CD8-positive, alpha-beta memory T cell (primary cell): ENCODE results near the gene PIK3CD. TPM values are rescaled to one million over a fixed set of nuclear protein-coding genes. Genes with fewer than 3 reads are reported as not detected.
A peak's percentile ranks its signal among the peaks of the same experiment; 100 is the strongest.

ENCODE experiments used
- CTCF ChIA-PET: fragments of 350-600 bp; sonication (Branson Sonifier 250); formaldehyde crosslinking; loops from one replicate; lab custom pipeline; 2021; ENCODE audit warnings: antibody characterized with exemption; lab: Charles Lee
- POLR2A ChIA-PET: fragments of 350-600 bp; sonication (Branson Sonifier 250); formaldehyde crosslinking; loops from one replicate; lab custom pipeline; 2021; ENCODE audit warnings: antibody characterized with exemption; lab: Charles Lee
- DNase-seq, 5 donors: peaks; one replicate each; pipeline versions ENCODE4 v3.0.0 to v3.0.0-alpha.2; 2020 to 2022; ENCODE audit warnings: mixed read lengths in 1 of 5
- H3K27ac ChIP-seq: one replicate; pipeline ENCODE4 v1.7.0; 2013; ENCODE audit warnings: low read depth, mild to moderate bottlenecking, low read length, moderate library complexity
- H3K27me3 ChIP-seq: 2 replicates; pipeline ENCODE4 v1.7.0; 2013; ENCODE audit warnings: low read length, mild to moderate bottlenecking; ENCODE audit not compliant: insufficient read depth, poor library complexity, severe bottlenecking
- H3K36me3 ChIP-seq: 2 replicates; pipeline ENCODE4 v1.7.0; 2013; ENCODE audit warnings: mild to moderate bottlenecking, low read length, moderate library complexity; ENCODE audit not compliant: insufficient read depth
- H3K4me1 ChIP-seq: 2 replicates; pipeline ENCODE4 v1.7.0; 2013; ENCODE audit warnings: mild to moderate bottlenecking, low read length, moderate library complexity; ENCODE audit not compliant: insufficient read depth
- H3K4me3 ChIP-seq: 2 replicates; pipeline ENCODE4 v1.7.0; 2013; ENCODE audit warnings: mild to moderate bottlenecking, low read length
- H3K9me3 ChIP-seq: 2 replicates; pipeline ENCODE4 v1.7.0; 2013; ENCODE audit warnings: mild to moderate bottlenecking, low read length
- H3K27ac Mint-ChIP-seq, 8 donors: one replicate each; pipeline ENCODE4 v1.8.0; 2020 to 2021; ENCODE audit warnings: mixed read lengths in 8 of 8, mild to moderate bottlenecking in 6 of 8, inconsistent platforms in 3 of 8, moderate library complexity in 3 of 8
- H3K27me3 Mint-ChIP-seq, 2 donors: one replicate each; pipeline ENCODE4 v1.8.0; 2020 to 2021; ENCODE audit warnings: mixed read lengths in 2 of 2, mild to moderate bottlenecking in 1 of 2, moderate library complexity in 1 of 2
- H3K36me3 Mint-ChIP-seq, 3 donors: one replicate each; pipeline ENCODE4 v1.8.0; 2020 to 2021; ENCODE audit warnings: mixed read lengths in 3 of 3, inconsistent platforms in 1 of 3, mild to moderate bottlenecking in 1 of 3
- H3K4me1 Mint-ChIP-seq, 3 donors: one replicate each; pipeline ENCODE4 v1.8.0; 2020 to 2021; ENCODE audit warnings: mixed read lengths in 3 of 3, inconsistent platforms in 1 of 3, mild to moderate bottlenecking in 1 of 3
- H3K4me3 Mint-ChIP-seq, 7 donors: one replicate each; pipeline ENCODE4 v1.8.0; 2020 to 2021; ENCODE audit warnings: mixed read lengths in 7 of 7, mild to moderate bottlenecking in 6 of 7, moderate library complexity in 4 of 7, inconsistent platforms in 2 of 7
- H3K9me3 Mint-ChIP-seq, 5 donors: one replicate each; pipeline ENCODE4 v1.8.0; 2020 to 2022; ENCODE audit warnings: mixed read lengths in 5 of 5, mild to moderate bottlenecking in 3 of 5, moderate library complexity in 2 of 5, inconsistent platforms in 1 of 5
- polyA plus RNA-seq: library from polyadenylated mRNA; unstranded; fragments of 300-500 nt; fragmentation: Illumina TruSeq; gene quantifications from one replicate; pipeline ENCODE4 v1.2.3, GENCODE V29; 2021
- total RNA-seq, 2 experiments: library from RNA; stranded (reverse); gene quantifications; one replicate each; pipeline ENCODE4 v1.2.3, GENCODE V29; 2021

Gene PIK3CD
- total and polyA plus RNA-seq, 3 experiments from 2014 or later = 109 to 165 (median 157) TPM

GRCh38 chr1:9715536-9716226 is 64.2 kb downstream of the PIK3CD start:
- CTCF ChIA-PET = interaction anchor here (0.7 to 20.4 kb wide), 10 partner anchors 9 to 100 kb away, joined by 3 to 280 read pairs (median 14); partner anchors contain the start of gene PIK3CD
- peak; percentile 51 to 86 (median 73) for DNase-seq
- H3K36me3 ChIP-seq = peaks cover 33% of the 10 kb centered on the region
- Mint-ChIP-seq H3K4me3 (peak overlapping the region; percentile 90 to 98 (median 95)), H3K27ac (peak overlapping the region; percentile 88 to 98 (median 92)), H3K27me3 (peaks cover 0 to 3% of the 10 kb centered on the region in 2 donors), H3K9me3 (no peaks in the 10 kb centered on the region), H3K4me1 (peaks cover 33 to 79% (median 44%) of the 10 kb centered on the region in 3 donors), H3K36me3 (peaks cover 3 to 75% (median 17%) of the 10 kb centered on the region in 3 donors)
- peaks cover 82% of the 10 kb centered on the region for H3K4me1 ChIP-seq
- H3K9me3 ChIP-seq = no peaks in the 10 kb centered on the region
- H3K27me3 ChIP-seq = no peaks in the 10 kb centered on the region
- H3K4me3 ChIP-seq = peak overlapping the region; percentile 89
- POLR2A ChIA-PET = interaction anchor here (0.9 to 5.5 kb wide), 14 partner anchors 9 to 89 kb away, joined by 3 to 98 read pairs (median 5); partner anchors contain the start of gene PIK3CD
- H3K27ac ChIP-seq = peak overlapping the region; percentile 81

DNA sequence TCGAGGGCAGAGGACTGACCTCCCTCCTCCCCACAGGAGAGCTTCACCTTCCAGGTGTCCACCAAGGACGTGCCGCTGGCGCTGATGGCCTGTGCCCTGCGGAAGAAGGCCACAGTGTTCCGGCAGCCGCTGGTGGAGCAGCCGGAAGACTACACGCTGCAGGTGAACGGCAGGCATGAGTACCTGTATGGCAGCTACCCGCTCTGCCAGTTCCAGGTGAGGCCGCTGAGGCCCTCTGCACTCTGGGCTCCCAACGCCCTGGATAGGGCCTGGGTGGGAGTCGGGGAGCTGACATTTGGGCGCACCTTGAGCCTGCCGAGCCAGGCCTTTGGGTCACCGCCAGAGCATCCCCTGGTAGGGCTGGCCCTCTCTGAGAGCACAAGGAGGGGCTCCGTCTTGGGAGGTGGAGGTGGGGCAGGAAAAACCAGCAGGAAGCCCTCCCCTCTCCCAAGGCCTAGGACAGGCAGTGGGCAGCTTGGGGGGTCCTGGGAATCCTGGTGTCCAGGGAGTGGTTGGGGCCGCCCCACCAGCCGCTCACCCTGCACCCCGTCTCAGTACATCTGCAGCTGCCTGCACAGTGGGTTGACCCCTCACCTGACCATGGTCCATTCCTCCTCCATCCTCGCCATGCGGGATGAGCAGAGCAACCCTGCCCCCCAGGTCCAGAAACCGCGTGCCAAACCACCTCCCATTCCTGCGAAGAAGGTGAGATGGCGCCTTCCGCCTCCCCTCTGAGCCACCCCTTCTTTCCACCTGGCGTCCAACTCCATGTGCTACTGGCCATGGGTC is 65.1 kb downstream of the PIK3CD start:
- Mint-ChIP-seq H3K4me3 (peak overlapping the region; percentile 90 to 98 (median 95)), H3K36me3 (peaks cover 3 to 75% (median 13%) of the 10 kb centered on the region in 3 donors), H3K27ac (peak overlapping the region; percentile 78 to 98 (median 94)), H3K4me1 (peaks cover 33 to 78% (median 43%) of the 10 kb centered on the region in 3 donors), H3K27me3 (peaks cover 0 to 3% of the 10 kb centered on the region in 2 donors), H3K9me3 (no peaks in the 10 kb centered on the region)
- Histone ChIP-seq H3K27ac (peak overlapping the region; percentile 81), H3K4me3 (peak overlapping the region; percentile 89), H3K9me3 (no peaks in the 10 kb centered on the region), H3K36me3 (peaks cover 35% of the 10 kb centered on the region), H3K4me1 (peaks cover 88% of the 10 kb centered on the region), H3K27me3 (no peaks in the 10 kb centered on the region)
- CTCF ChIA-PET = interaction anchor here (0.7 to 20.4 kb wide), 15 partner anchors 9 to 127 kb away, joined by 3 to 280 read pairs (median 4); partner anchors contain the start of gene PIK3CD
- POLR2A ChIA-PET = interaction anchor here (0.5 to 5.5 kb wide), 19 partner anchors 8 to 90 kb away, joined by 3 to 98 read pairs (median 5); partner anchors contain the start of gene PIK3CD
- peak in 2 of 5 donors; percentile 52 to 57 for DNase-seq

GRCh38 chr1:9717193-9718005 is 65.9 kb downstream of the PIK3CD start:
- Histone ChIP-seq H3K4me1 (peaks cover 92% of the 10 kb centered on the region), H3K27ac (peak overlapping the region; percentile 81), H3K27me3 (no peaks in the 10 kb centered on the region), H3K4me3 (peak overlapping the region; percentile 89), H3K36me3 (peaks cover 41% of the 10 kb centered on the region), H3K9me3 (no peaks in the 10 kb centered on the region)
- DNase-seq = peak; percentile 80 to 95 (median 91)
- Mint-ChIP-seq H3K4me3 (peak overlapping the region; percentile 90 to 98 (median 95)), H3K27ac (peak overlapping the region; percentile 88 to 98 (median 94)), H3K36me3 (peaks cover 3 to 78% (median 13%) of the 10 kb centered on the region in 3 donors), H3K9me3 (no peaks in the 10 kb centered on the region), H3K4me1 (peaks cover 37 to 79% (median 43%) of the 10 kb centered on the region in 3 donors), H3K27me3 (peaks cover 0 to 3% of the 10 kb centered on the region in 2 donors)
- CTCF ChIA-PET = interaction anchor here (0.9 to 20.4 kb wide), 11 partner anchors 8 to 128 kb away, joined by 3 to 280 read pairs (median 4); partner anchors contain the start of gene PIK3CD
- POLR2A ChIA-PET = interaction anchor here (0.6 to 5.5 kb wide), 11 partner anchors 9 to 91 kb away, joined by 3 to 98 read pairs (median 5); partner anchors contain the start of gene PIK3CD

DNA sequence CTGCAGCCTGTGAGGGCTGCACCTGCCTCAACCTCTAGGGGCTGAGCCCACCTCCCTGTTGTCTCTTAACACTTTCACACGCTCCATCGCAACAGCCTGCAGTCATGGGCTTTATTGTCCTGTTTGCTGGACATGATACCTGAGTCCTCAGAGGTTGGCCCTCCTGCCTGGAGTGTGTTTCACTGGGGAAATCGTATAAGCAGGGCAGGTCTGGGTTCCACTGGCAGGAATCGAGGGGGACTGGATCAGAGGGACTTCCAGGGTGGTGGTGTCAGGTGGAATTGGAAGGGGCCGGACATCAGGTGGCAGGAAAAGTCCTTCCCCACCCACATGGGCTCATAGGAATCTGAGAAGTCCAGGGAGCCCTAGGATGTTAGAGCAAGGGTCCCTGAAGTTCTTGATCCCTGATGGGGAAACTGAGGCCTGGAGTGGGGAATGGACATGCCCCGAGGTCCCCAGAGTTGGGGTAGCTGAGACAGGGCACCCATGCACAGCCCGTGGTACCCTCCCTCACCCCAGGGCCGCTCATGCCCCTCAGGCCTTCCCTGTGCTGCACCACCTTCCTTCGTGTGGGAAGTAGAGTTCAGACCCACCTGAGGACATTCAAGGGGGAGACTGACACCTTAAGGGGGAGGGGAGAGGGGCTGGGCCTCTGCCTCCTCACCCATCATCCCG is 66.6 kb downstream of the PIK3CD start:
- Mint-ChIP-seq H3K4me3 (peak overlapping the region; percentile 90 to 98 (median 95)), H3K36me3 (peaks cover 3 to 79% (median 13%) of the 10 kb centered on the region in 3 donors), H3K27ac (peak overlapping the region; percentile 79 to 98 (median 94)), H3K27me3 (peaks cover 0 to 3% of the 10 kb centered on the region in 2 donors), H3K4me1 (peaks cover 36 to 71% (median 43%) of the 10 kb centered on the region in 3 donors), H3K9me3 (no peaks in the 10 kb centered on the region)
- Histone ChIP-seq H3K9me3 (no peaks in the 10 kb centered on the region), H3K4me3 (peak overlapping the region; percentile 89), H3K4me1 (peaks cover 93% of the 10 kb centered on the region), H3K27ac (peak overlapping the region; percentile 81), H3K36me3 (peaks cover 49% of the 10 kb centered on the region), H3K27me3 (no peaks in the 10 kb centered on the region)
- DNase-seq = no peak
- POLR2A ChIA-PET = interaction anchor here (1.2 to 5.5 kb wide), 8 partner anchors 8 to 91 kb away, joined by 4 to 98 read pairs (median 6); partner anchors contain the start of gene PIK3CD
- CTCF ChIA-PET = interaction anchor here (1.1 to 20.4 kb wide), 9 partner anchors 8 to 129 kb away, joined by 3 to 280 read pairs (median 21); partner anchors contain the start of gene PIK3CD

DNA sequence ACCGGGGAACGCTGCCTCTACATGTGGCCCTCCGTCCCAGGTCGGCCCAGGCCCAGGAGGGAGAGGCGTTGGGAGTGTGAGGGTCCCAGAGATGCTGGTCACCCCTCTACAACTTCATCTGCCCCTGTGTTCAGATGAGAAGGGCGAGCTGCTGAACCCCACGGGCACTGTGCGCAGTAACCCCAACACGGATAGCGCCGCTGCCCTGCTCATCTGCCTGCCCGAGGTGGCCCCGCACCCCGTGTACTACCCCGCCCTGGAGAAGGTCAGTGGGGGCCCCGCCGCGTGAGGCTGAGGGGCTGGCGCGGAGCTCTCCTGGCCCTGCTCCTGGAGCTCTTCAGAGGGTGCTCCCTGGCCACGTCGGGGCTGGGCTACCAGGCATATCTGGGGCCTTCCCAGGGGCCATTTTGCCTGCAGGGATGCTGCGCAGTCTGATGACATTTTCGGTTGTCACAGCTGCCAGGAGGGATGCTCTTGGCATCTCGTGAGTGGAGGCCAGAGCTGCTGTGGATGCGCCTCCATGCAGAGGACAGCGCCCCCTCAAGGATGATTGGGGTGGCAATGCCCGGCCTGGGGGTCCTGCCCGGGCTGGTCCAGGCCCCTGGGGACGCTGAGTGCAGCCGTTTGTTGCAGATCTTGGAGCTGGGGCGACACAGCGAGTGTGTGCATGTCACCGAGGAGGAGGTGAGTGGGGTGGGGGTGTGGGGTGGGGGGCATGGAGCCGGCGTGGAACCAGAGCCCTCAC is 68.6 kb downstream of the PIK3CD start:
- no peak for DNase-seq
- Histone ChIP-seq H3K4me1 (peaks cover 96% of the 10 kb centered on the region), H3K27me3 (no peaks in the 10 kb centered on the region), H3K36me3 (peaks cover 68% of the 10 kb centered on the region), H3K27ac (peak overlapping the region; percentile 81), H3K9me3 (no peaks in the 10 kb centered on the region), H3K4me3 (no peak overlapping the region)
- no peaks in the 10 kb centered on the region for H3K9me3 Mint-ChIP-seq
- peak overlapping the region in 4 of 8 donors; percentile 53 to 92 (median 74) for H3K27ac Mint-ChIP-seq
- ChIA-PET CTCF (interaction anchor here (0.7 to 20.4 kb wide), 10 partner anchors 8 to 149 kb away, joined by 3 to 280 read pairs (median 7); no protein-coding TSS in a partner anchor), POLR2A (interaction anchor here (3.9 kb wide), 1 partner anchor 92 kb away, joined by 36 read pairs; no protein-coding TSS in a partner anchor)
- H3K4me1 Mint-ChIP-seq = peaks cover 24 to 71% (median 41%) of the 10 kb centered on the region in 3 donors
- peaks cover 0 to 3% of the 10 kb centered on the region in 2 donors for H3K27me3 Mint-ChIP-seq
- H3K4me3 Mint-ChIP-seq = peak overlapping the region in 2 of 7 donors; percentile 34 to 55
- H3K36me3 Mint-ChIP-seq = peaks cover 8 to 89% (median 10%) of the 10 kb centered on the region in 3 donors
